HuH-7.5 (cell line): Measurements from ENCODE around the gene KCNT2.
"Not testable (repeated sequence)": the region's sequence is repeated elsewhere in the genome, so short reads cannot be mapped to it uniquely, and the experiment has no call there.

Experiments
- DNase-seq: peaks from one replicate; pipeline ENCODE4 v3.0.0; 2011; ENCODE audit warnings: low spot score

KCNT2 gene

DNA sequence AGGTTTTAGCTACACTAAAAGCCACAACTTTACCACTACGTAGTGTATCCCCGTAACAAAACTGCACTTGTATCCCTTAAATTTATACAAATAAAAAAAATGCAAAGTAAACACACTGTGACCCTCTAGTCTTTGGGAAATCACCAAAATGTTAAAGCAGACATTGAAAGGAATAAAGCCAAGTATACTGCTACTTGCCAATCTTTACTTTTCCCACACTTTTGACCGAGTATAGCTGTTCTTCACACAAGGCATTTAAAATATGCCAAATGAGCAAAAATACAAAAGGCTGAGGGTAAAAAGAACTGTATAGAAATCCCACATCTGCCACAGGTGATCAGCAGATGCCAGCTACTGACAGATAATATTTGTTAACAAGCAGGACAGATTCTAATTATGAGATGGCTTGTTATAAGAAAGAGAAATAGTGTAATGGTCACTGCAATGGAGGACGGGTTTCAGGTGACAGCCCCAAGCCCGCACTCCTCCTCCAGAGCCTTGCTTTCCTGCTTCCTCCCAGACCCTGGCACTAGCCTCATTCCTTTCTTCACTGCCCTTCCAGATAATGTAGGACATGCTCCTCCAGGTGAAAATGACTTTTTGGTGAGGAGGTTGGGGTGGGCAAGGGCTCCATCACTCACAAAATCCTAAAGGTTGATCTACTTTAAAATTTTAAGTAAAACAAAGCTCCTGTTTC lies 18.1 kb downstream of the KCNT2 start:
- DNase-seq: no peak

DNA sequence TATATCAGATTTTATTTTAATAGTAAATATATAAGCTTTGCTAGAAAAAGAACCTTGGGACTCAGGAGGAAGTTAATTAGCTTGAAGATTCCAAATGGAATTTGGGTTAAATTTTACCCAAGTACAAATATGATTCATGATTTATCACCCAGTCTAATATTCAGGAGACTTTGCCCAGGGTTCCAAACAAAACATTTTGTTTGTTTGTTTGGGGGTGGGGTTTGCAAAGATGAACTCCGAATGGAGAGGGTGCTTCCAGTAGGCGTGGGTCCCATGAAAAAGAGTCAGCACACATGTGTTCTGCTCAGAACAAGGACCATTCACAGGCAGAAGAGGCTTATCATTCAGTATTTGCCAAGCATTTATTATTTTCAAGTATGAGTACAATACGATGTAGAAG lies 23.5 kb downstream of the KCNT2 start:
- DNase-seq: no peak

DNA sequence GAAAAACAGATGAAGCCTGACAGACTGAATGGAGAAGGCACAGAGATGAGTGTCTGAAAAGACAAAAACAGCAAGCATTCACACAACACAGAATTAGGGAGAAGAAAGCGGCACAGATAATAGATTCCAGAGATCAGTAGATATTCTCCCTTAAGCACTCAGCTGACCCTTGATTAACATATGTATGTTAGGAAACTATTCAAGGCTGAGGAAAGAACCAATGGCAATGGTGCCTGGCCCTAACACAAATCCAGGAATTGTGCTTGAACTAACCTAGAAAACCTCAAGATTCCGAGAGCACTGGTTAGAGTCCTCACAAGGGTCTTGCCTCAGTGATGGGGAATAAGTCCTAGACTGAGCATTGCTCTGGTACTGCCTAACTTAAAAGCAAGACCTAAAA lies 30.9 kb downstream of the KCNT2 start:
- DNase-seq: no peak

DNA sequence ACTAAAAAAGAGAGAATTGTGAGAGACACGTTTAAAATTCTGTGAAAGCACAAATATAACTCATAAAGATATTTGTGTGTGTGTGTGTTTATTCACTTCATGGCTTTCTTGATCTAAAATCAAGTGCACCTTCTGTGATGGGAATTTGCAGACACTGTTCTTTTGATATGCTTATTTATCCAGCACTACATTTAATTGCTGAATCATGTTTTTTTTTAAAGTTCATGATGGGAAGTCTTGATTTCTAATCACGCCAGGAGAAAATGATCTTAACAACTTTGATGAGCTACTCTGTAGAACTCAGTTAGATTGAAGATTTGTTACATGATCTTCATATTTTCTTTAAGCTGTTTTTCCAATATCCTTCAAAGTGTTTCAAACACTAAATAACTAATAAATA lies 35.0 kb downstream of the KCNT2 start:
- no peak for DNase-seq

DNA sequence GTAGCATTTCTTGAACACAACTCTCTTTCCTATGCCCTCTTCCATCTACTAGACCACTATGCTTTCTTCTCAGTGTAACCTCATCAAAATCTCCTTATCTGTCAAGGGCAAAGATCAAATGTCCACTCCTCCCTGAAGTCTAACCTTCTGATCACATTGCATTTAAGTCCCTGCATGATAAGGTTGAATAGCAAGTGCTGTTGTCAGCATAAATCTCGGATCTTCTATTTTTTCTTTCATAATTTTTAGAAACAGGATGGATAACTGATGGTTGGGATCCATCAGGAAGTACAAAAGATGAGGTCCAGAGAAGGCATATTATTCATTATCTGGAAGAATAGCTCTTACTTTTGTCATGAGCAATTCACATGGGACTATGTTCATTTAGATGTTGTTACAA lies 41.0 kb downstream of the KCNT2 start:
- DNase-seq: no peak

DNA sequence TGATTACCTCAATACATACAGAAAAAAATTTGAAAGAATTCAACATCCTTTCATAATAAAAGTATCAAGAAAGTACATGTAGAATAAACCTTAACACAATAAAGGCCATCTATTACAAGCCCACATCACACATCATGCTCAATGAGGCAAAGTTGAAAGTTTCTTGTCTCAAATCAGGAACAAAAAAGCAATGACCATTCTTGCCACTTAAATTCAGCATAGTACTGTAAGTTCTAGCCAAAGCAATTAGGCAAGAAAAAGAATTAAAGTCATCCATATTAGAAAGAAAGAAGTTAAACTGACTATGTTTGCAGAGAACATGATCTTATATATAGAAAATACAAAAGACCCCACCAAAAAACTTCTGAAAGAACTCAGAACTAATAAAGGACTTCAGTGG lies 44.5 kb downstream of the KCNT2 start:
- DNase-seq: no peak

DNA sequence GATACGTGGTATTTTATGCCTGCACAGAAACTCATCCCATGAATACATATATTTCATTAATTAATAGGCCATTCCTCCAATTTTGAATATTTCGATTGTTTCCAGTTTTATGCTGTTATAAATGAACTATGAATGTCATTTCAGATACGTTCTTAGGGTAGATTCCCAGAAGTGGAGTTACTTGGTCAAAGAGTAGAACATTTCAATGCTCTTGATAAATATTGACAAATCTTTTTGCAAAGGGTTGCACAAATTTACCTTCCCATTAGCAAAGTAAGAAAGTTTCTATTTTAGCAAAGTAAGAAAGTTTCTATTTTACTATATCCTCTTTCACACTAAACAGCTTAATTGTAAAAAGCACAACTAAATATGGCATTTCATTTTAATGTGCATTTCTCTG lies 48.9 kb downstream of the KCNT2 start:
- DNase-seq: no peak

DNA sequence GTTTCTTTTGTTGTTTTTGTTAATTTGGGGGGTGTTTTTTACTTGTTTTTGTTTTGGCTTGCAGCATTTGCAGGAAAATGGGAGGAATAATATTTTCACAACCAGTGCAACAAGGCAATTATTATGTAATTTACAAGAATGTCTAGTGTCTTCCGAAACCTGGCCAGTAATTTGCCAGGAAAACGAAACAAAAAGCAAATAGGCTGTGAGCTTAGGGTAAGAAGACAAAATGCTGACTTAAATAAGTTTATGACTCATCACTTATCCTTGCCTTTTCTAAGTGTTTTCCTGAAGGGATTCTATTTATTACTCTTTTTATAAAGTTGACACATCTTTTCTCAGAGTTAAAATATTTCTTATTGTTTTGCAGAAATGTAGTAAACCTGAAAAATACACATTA lies 49.8 kb downstream of the KCNT2 start:
- no peak for DNase-seq

DNA sequence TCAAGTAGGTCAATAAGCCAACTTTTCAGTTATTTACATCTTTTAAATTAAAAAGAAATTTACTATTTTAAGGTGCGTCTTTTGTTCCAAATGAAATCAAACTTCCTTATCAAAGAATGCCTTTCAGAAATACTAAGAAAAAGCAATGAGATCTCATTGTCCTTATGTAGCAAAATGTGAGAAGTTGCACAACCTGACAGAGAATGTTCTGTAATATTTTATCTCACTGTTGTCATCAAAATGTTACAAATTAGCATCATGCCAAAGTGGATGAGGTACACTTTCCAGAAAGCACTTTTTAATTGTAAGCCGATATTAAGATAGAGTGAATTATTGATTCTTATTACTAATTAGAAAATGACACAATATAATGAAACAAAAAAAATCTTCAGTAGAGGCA lies 50.4 kb downstream of the KCNT2 start:
- DNase-seq: no peak

DNA sequence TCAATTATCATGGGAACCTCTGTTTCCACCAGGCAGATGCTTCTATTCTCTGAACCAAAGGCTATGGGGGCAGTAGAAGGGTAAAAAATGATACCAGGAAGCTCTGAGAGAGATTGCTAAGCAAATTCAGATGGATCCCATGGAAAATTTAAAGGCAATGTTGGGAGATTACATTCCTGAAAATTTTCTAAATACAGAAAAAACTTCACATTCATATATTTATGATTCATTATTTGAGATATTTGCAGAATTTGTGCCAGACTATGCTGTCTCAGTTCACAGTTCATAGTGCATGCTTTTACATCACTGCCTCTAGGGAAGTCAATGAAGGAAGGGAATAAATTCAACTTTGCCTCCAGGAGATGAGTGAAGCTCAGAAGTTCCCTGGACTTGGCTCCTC lies 57.5 kb downstream of the KCNT2 start:
- DNase-seq: no peak

DNA sequence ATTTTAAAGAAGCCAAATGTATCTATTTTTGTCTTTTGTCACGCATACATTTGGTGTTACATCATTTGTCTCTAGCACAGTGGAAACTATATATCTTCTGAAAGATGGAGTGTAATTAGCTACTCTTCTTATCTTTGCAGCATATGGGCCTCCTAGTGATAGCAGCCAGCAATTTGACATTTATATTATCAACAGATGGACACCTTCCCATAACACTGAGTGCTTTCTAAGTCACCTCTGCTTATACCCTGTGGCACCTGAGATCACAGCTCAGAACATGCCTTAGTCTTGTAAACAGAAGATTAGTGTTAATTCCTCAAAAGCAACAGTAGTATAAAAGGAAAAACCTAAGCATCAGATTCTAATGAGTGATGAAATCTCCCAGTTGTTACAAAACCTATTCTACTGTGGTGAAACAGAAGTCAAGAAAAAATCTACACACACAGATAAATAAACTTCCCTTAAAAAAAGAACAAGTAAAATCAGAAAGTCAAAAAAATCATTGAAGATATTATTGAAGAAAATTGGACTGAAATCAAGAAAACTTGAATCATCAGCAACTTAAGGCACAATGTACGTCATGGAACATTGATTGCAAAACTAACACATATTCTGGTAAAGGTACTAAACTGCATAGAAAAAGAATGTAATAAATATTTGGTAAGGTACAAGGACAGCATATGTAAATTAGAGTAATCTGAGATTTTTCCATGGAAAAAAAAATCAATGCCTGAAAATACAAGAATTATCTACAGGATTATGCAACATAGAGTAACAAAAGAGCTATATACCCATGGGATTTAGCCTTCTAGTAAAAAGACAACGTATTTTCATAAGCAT lies 61.7 kb downstream of the KCNT2 start:
- DNase-seq: no peak

DNA sequence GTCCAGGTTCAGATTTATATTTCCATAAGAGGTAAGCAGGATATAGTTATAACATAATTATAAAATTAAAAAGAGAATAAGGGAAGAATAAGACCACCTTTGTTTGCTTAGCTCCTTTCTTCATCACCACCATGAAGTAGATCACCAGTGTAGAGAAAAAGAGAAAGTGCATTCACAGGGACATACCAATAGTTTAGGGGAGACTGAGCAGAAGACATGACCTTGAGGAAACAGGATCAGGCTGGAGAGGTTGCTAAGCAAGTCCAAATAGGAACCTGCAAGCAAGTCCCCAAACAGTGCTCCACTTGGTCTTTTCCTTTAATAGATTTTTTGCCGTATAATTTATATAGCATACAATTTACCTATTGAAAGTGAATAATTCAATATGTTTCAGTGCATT lies 63.0 kb downstream of the KCNT2 start:
- DNase-seq: no peak

DNA sequence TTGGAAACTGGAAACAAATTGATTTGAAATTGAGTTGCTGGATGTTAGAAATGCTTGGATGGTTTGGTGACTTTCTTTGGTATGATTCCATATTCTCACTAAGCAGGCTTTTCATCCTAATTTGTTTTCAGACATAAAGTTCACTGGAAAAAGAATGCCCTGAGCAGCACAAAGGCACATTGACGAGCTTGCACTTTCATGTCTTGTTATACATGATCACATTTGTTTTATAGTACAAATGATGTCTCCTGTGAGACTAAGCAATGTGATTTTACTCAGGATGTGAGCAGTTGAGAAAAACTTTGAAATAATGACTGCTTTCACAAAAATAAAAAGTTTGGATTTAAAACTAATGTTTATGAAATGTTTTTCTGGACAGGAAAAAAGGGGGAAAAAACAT lies 63.6 kb downstream of the KCNT2 start:
- DNase-seq: no peak

DNA sequence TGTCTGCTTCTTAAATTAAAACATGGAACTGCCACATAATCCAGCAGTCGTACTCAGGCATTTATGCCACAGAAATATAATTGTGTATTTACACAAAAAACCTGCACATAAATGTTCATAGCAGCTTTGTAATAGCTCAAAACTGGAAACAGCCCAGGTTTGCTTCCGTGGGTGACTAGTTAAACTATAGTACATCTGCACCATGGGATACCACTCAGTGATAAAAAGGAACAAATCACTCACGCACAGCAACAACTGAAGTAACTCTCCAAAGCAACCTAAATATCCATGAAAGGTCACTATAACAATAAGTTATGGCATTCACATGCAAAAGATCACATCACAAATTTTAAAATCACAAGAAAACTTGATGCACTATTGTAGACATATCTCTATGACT lies 64.4 kb downstream of the KCNT2 start:
- no peak for DNase-seq

DNA sequence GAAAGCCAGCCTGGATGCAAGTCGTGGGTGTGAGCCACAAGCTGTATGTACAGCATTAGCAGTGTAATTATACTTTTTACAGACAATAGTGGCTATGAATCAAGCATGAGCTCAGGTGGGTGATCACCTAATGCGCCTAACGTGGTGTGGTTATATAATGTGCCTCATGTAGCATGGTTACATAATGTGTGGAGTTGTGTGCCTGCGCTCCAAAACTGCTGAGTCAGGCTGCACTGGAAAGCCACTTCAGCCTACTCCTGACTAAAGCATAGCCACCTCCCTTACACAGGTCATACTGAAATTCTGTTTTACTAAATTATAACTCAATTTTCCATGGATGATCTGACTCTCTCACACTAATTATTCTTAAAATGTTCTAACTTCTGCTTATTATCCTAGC lies 69.8 kb downstream of the KCNT2 start:
- DNase-seq: no peak

DNA sequence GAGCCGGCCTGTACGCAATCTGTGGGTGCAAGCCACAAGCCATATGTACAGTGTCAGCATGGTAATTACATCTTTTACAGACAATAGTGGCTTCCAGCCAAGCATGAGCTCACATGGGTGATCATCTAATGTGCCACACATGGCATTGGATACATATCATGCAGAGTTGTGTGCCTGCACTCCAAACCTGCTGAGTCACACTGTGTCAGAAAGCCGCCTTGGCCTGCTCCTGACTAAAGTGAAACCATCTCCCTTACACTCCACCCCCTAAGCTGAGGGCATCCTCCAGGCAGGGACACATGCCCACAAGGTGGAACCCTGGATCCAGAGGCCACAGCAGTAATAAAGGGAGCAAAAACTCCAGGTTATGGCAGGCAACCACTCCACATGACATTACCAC lies 72.5 kb downstream of the KCNT2 start:
- no peak for DNase-seq

DNA sequence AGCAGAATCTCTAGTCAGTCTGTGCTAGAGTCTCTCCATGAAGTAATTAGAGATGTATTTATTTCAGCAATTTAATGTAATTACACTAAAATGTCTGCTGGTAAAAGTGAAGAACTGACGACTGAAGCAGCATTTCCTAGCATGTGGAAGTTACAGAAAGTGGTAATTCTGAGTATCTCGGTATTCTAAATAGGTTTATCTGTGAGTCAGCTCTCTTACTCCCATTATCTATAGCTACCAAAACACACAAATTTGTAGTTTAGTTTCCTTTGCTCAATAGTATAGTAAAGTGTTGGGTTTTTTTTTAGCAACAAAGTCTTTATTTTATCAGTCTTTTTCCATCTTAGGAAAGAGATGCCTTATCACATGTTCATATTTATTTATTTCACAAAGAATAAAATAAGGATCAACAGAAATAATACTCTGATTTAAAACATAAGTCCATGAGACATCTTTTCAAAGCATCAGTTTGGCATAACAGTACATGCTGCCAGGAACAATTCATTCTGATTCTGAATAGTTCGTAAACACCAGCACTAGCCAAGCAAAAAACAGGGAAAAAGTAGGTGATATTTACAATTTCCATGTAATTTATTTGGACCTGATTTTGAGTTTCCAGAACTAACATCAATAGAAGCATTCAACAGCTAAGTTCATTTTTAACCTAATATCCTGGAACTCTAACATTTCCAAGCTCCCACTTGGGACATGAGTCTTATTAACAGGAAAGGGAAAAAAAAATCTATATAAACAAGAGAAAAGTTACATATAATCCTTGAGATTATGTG lies 76.3 kb downstream of the KCNT2 start:
- DNase-seq: no peak

DNA sequence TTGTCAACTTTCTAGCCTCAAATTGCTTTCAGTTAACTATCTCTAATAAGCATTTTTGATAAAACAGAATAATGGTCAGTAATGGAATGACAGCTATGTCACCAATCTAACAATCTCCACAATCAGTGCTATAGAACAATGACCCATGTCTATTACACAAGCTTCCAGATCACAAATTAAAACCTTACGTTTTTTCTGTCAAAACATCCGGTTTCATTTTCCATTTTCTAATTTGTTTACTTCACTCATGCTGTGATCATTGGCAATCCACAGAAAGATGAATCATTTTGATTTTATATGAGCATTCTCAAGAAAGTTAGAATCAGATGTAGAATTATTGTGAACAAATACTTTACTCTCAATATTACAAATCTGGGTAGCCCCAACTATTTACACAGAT lies 80.3 kb downstream of the KCNT2 start:
- no peak for DNase-seq

DNA sequence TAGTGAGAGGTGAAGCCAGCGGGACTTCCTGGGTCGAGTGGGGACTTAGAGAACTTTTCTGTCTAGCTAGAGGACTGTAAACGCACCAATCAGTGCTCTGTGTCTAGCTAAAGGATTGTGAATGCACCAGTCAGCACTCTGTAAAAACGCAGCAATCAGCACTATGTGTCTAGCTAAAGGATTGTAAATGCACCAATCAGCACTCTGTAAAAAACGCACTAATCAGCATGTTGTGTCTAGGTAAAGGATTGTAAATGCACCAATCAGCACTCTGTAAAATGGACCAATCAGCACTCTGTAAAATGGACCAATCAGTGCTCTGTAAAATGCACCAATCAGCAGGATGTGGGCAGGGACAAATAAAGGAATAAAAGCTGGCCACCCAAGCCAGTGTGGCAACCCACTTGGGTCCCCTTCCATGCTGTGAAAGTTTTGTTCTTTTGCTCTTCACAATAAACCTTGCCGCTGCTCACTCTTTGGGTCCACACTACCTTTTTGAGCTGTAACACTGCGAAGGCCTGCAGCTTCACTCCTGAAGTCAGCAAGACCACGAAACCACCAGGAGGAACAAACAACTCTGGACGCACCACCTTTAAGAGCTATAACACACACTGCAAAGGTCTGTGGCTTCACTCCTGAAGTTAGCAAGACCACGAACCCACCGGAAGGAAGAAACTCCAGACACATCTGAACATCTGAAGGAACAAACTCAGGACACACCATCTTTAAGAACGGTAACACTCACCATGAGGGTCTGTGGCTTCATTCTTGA lies 85.5 kb downstream of the KCNT2 start:
- DNase-seq: not testable (repeated sequence)

DNA sequence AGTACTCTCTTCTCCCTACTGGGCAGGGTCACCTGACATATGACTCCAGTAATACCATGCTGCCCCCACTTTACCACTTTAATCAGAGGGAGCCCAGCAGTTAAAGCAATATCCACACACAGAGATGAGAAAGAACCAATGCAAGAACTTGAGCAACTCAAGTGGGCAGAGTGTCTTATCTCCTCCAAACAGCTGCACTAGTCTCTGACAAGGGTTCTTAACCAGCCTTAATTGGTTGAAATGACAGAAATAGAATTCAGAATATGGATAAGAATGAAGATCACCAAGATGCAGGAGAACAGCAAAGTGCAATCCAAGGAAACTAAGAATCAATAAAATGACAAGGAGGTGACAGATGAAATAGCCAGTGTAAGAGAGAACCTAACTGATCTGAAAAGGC lies 91.0 kb downstream of the KCNT2 start:
- DNase-seq: no peak

DNA sequence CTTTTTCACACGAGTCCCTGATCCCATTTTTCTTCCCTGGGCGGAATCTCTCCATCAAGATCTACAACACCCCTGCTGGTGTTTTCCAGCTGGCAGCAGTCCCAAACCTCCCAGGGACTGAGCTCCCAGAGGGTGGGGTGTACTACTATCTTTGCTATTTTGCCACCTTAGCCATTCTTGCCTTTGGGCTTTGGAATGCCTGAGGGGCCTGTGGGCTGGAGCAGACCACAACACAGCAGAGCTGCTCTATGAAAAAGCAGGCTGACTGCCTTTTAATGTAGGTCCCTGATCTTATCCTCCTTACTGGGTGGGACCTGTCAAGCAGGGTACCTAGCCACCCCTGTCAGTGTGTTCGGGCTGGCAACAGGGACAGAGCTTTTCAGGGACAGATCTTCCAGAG lies 91.9 kb downstream of the KCNT2 start:
- no peak for DNase-seq

DNA sequence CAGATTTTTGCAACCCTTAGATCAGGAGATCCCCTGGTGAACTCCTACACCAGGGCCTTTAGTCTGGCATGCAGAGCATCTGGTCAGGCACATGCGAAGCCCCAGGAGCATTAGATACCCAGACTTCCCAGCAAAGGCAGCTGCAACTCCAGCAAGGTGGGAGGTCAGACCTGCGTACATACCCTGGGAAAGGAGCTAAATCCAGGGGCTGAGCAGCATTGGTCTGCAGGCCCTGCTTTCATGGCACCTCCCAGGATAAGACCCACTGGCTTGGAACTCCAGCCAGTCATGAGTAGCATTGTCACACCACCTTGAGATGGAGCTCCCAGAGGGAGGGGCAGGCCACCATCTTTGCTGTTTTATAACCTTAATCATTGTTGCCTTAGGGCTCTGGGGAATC lies 92.3 kb downstream of the KCNT2 start:
- DNase-seq: no peak
